HG03439 (cell line): ENCODE measurements around the gene LGALS3.
A peak's percentile ranks its signal among the peaks of the same experiment; 100 is the strongest.

Experiments
- ATAC-seq: cut with Tn5 transposase; IDR thresholded peaks from one replicate; pipeline ENCODE4 v1.9.1; 2021; ENCODE audit warnings: mild to moderate bottlenecking, moderate library complexity; ENCODE audit not compliant: unreplicated experiment

LGALS3 gene

DNA sequence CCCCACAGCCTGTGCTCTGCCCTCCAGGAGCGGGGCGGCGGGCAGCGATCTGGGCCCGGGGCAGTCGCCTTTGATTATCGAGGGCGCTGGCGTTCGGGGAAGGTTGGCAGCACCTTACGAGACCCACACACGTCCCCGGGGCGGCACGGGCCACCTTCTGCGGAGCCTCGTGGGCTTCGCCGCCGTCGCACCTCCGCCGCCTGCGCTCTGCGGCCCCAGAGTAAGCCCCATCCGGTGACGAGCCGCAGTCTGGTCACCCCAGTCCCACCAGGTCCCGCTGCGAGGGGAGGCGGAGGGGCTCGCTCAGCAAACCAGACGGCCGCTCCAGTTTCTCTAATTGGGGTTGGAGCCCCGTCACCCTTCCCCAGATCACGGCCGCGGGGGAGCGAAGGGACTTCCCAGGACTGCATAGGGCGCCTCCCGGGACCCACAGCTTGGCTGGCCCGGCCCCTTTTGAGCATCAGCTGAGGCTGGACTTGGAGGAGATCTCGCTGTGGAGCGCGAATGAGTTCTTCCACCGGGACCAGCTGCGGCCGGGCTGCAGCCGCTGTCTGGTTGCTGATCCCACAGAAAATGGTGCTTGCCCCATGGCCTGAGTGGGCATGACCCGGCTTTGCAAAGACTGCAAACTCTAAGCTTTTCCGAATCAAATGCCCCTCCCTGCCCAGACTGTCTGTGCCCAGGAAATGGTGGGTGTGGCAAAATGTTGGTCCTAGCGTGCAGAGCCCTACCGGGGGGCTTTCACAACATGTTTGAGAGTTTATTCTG, 560 bp downstream of the LGALS3 start:
- peak; percentile 56 for ATAC-seq

DNA sequence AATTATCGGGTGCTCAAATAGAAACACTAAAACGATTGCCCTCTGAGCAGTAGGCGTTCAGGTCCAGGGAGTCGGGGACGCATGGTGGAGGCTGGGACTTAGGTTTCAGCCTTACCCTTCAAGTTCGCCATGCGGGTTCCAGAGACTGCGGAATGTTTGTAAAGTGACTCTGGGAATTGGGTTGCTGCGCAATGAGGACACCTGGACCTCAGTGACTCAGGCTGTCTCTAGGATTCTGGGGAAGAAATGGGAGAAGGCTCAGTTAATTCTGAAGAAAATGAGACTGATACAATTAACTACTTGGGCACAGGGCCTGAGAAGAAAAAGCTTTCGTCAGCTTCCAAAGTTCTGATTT, 1.1 kb downstream of the LGALS3 start:
- ATAC-seq = no peak

GRCh38 chr14:55131370-55132137, 2.5 kb downstream of the LGALS3 start:
- no peak for ATAC-seq

- no peak for ATAC-seq
Measured at GRCh38 chr14:55133416-55133815, 4.4 kb downstream of the LGALS3 start.

- no peak for ATAC-seq
Measured at GRCh38 chr14:55136241-55136640, 7.2 kb downstream of the LGALS3 start.

GRCh38 chr14:55136885-55137786, 8.1 kb downstream of the LGALS3 start:
- no peak for ATAC-seq

DNA sequence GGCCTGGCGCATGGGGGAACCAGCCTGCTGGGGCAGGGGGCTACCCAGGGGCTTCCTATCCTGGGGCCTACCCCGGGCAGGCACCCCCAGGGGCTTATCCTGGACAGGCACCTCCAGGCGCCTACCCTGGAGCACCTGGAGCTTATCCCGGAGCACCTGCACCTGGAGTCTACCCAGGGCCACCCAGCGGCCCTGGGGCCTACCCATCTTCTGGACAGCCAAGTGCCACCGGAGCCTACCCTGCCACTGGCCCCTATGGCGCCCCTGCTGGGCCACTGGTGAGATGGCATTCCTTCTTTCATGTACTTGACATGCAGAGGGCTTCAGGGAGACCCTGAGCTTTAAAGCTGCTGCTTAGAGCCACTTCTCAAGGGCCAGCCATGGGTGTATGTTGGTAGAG, 9.0 kb downstream of the LGALS3 start:
- ATAC-seq = no peak

GRCh38 chr14:55139141-55139540, 10.1 kb downstream of the LGALS3 start:
- no peak for ATAC-seq

DNA sequence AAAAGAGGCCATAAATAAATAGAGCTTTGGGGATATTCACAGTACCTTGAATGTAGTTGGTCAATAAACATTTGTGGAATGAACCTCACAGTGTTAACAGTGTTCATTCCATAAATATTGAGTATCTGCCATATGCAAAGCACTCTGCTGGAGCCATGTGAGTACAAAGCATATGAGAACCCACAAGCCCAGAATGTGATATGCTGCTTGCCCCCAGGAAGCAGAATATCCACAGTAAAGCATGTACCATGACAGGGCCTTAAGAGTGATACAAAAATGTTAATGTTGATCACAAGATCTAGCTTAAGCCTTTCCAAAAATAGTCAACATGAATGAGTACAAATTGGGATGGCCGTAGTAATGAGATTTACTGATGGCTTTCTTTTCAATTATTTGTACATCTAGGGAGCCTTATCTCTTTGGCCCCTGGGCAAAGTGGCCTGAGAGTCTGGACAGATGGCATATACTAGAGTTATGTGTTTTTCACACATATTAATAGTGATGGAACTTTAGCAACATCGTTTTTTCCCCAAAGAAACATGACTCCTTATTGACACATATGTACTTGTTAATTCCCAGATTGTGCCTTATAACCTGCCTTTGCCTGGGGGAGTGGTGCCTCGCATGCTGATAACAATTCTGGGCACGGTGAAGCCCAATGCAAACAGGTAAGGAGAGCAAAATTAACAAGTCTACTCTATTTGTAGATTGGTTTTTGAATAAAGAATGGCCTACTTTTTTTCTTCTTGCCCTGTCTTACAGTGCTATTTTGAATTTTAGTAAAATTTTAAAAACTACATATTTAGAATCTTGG, 10.9 kb downstream of the LGALS3 start:
- ATAC-seq = no peak

DNA sequence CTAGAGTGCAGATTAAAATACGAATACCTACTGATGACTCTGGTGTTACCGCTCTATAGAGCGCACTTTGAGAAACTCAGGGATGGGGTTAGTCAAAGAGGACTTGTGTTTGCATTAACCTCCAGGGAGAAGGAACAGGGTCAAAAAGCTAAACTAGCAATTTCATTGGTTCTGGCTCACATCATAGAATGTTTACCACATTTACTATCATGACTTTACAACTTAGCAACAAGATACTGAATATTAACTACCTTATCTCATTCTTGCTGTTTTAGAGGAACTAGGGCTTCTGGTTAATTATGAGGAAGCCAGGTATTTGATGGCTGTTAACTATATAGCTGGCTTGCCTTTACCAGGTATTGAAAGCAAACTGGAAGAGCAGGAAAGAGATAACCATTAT, 12.8 kb downstream of the LGALS3 start:
- no peak for ATAC-seq

GRCh38 chr14:55142466-55142865, 13.4 kb downstream of the LGALS3 start:
- ATAC-seq = no peak

GRCh38 chr14:55146425-55146824, 17.4 kb downstream of the LGALS3 start:
- no peak for ATAC-seq

DNA sequence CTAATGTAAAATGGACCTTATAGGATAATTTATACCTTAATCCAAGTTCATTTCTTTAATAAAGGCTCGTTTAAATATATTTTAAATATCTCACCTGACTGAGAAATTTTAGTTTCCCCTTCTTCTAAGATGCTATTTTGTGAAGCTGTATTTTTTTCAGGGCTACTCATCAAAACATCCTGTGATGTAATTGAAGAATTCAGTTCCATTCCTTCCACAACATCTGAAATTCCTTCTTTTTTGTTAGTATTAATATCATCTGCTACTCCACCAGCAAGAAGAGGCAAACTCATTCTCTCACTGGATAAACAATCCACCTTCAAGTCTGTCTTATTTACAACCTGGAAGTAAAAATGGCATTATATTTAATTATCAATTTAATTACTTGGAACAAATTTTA, 22.5 kb downstream of the LGALS3 start:
- ATAC-seq = no peak

- ATAC-seq = no peak
Measured at GRCh38 chr14:55152052-55152753, 23.2 kb downstream of the LGALS3 start.

GRCh38 chr14:55153951-55154350, 24.9 kb downstream of the LGALS3 start:
- no peak for ATAC-seq

- ATAC-seq = no peak
Measured at GRCh38 chr14:55157080-55157479, 28.0 kb downstream of the LGALS3 start.

GRCh38 chr14:55158412-55158811, 29.4 kb downstream of the LGALS3 start:
- ATAC-seq = no peak

DNA sequence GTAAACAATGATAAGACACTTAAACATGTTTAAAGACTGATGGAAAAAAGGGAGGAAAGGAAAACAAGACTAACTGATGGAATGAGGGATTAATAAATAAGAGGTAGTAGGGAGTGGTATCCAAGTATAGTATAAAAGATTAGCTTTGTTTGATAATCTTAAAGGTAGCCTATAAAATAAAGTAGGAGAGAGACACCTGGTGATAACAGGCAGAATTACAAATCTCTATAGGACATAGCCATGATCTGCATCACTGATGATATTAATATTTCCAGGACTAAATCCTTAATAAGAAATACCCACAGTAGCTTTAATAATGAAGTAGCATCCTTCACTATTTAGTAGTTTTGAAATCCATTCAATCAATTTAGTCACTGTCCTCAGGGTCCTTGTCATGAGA, 31.9 kb downstream of the LGALS3 start:
- ATAC-seq = no peak

DNA sequence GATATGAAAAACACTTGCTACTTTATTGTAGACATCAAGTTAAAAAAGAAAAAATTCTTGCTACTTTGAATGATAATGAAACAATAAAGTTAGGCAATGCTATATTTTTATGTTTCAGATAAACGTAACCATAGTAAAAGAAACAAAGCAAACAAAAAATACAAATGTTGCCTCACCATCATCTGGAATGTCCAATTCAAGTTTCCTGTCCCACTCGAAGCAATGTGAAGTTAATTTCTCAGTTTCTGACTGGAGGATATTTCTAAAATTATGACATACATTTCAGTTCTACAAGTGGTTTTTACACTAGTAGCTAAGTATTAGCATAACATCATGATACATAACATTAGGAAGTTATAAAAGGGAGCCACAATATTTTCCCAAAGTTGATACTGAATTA, 41.5 kb downstream of the LGALS3 start:
- ATAC-seq = no peak

GRCh38 chr14:55180006-55180405, 51.0 kb downstream of the LGALS3 start:
- no peak for ATAC-seq
